Ectodermal cell (in vitro differentiated cells): ENCODE measurements around the gene TFF1.

Source experiments
- H3K27ac ChIP-seq: 2 replicates; pipeline ENCODE4 v1.7.0; 2013; ENCODE audit warnings: mild to moderate bottlenecking, low read depth, low read length; ENCODE audit not compliant: insufficient read depth, poor library complexity, severe bottlenecking
- H3K27me3 ChIP-seq: 2 replicates; pipeline ENCODE4 v1.7.0; 2013; ENCODE audit warnings: mild to moderate bottlenecking, low read length; ENCODE audit not compliant: insufficient read depth, control insufficient read depth, poor library complexity, severe bottlenecking
- H3K36me3 ChIP-seq: one replicate; pipeline ENCODE4 v1.7.0; 2013; ENCODE audit warnings: low read length; ENCODE audit not compliant: control insufficient read depth, insufficient read depth
- H3K4me1 ChIP-seq: one replicate; pipeline ENCODE4 v1.7.0; 2013; ENCODE audit warnings: low read length; ENCODE audit not compliant: control insufficient read depth, insufficient read depth
- H3K4me3 ChIP-seq: 2 replicates; pipeline ENCODE4 v1.7.0; 2013; ENCODE audit warnings: low read depth, low read length, control low read depth; ENCODE audit not compliant: insufficient read depth
- H3K9me3 ChIP-seq: 2 replicates; pipeline ENCODE4 v1.7.0; 2013; ENCODE audit warnings: mild to moderate bottlenecking, low read length, moderate library complexity; ENCODE audit not compliant: control insufficient read depth
- WGBS, 2 experiments: methylation state at CpG; one replicate each; pipeline ENCODE4 v1.1.7; 2013; ENCODE audit warnings: missing lambda C conversion rate in 2 of 2; 5-methylcytosine and 5-hydroxymethylcytosine counted together

The TFF1 gene

GRCh38 chr21:42390696-42391095 lies 24.4 kb upstream of the TFF1 start:
- Histone ChIP-seq H3K4me1 (peaks cover 3% of the 10 kb centered on the region), H3K27me3 (peaks cover 7% of the 10 kb centered on the region), H3K9me3 (no peaks in the 10 kb centered on the region), H3K4me3 (no peak overlapping the region), H3K36me3 (no peaks in the 10 kb centered on the region), H3K27ac (no peak overlapping the region)
- 92% methylated on average over 2 of the region's 2 CpGs for WGBS, 2 experiments

GRCh38 chr21:42390193-42390592 lies 23.9 kb upstream of the TFF1 start:
- Histone ChIP-seq H3K4me3 (no peak overlapping the region), H3K27ac (no peak overlapping the region), H3K36me3 (no peaks in the 10 kb centered on the region), H3K4me1 (peaks cover 3% of the 10 kb centered on the region), H3K27me3 (peaks cover 7% of the 10 kb centered on the region), H3K9me3 (no peaks in the 10 kb centered on the region)
- 85 to 90% methylated on average over 5 of the region's 5 CpGs for WGBS, 2 experiments

DNA sequence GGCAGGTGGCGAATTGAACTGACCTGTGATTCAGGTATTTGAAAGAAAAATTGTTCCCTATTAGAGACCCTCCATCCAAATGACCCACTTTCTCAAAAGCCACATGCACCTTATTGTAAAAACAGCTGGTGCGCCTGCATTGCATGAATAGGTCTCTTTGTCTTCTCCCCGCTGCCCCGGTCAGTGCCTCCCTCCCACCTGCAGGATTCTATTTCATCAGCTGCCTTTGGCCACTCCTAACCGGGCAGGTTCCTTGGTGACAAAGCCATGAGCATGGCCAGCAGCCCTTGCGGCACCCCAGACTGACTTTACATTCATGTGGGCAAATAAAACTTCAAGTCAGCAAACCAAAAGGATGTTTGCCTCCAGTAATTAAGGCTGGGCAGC lies 23.1 kb upstream of the TFF1 start:
- no peak overlapping the region for H3K4me3 ChIP-seq
- H3K36me3 ChIP-seq = no peaks in the 10 kb centered on the region
- H3K27ac ChIP-seq = no peak overlapping the region
- WGBS, 2 experiments = 41 to 47% methylated on average over 6 of the region's 6 CpGs
- peaks cover 7% of the 10 kb centered on the region for H3K27me3 ChIP-seq
- H3K9me3 ChIP-seq = no peaks in the 10 kb centered on the region
- peaks cover 3% of the 10 kb centered on the region for H3K4me1 ChIP-seq

DNA sequence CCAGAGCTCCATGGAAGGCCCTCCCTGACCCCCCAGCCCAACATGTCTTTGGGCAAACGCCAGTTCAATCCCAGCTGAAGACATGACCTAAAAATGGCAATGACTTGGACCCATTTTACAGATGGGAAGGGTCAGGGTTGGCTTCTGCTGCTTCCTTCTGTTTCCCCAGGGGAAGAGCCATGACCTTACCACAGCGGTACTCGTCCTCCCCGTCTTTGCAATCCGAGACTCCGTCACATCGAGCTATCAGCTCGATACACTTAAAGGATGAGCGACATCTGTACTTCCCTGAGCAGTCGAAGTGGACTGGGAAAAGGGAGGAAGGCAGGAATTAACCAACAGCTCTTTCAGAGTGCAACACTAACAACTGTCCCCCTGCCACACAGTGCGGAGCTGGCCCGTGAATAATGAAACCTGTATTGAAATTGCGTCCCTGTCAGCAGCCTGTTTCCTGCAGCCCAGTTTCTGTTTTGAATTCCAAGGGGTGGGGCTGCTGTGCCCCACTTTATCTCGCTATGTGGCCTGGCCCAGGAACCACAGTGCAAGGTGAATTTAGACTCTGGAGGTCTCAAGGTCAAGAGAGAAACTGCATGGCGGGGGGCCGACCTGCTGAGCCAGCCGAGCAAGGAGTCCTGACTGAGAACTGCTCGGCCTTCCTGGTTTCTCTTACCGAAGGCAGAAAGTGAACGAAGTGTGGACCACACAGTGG lies 22.6 kb upstream of the TFF1 start:
- Histone ChIP-seq H3K4me1 (peaks cover 3% of the 10 kb centered on the region), H3K4me3 (no peak overlapping the region), H3K27me3 (peaks cover 7% of the 10 kb centered on the region), H3K9me3 (no peaks in the 10 kb centered on the region), H3K27ac (no peak overlapping the region), H3K36me3 (no peaks in the 10 kb centered on the region)
- 71 to 73% methylated on average over 20 of the region's 20 CpGs for WGBS, 2 experiments

- 96% methylated on average over 6 of the region's 6 CpGs for WGBS, 2 experiments
- Histone ChIP-seq H3K36me3 (no peaks in the 10 kb centered on the region), H3K9me3 (no peaks in the 10 kb centered on the region), H3K27me3 (peaks cover 7% of the 10 kb centered on the region), H3K27ac (no peak overlapping the region), H3K4me3 (no peak overlapping the region), H3K4me1 (peaks cover 3% of the 10 kb centered on the region)
These were observed 21.6 kb upstream of the TFF1 start for GRCh38 chr21:42387843-42388340.

DNA sequence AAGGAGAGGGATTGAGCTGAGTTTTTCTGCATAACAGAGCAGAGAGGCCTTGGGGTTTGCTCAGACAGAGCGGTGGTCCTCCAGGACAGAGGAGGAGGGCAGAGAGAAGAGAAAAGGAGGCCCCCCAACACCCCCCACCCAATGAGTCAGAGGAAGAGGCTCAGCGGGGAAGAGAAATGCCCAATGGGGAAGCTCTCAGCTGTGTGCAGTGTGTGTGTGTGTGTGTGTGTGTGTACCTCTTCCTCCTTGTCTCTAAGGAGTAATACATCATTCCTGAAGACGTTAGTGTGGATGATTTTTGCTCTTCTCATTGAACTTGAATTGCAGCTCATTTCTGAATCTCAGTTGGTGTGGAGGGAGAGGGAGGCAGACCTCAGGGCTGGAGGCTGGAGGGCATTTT lies 20.8 kb upstream of the TFF1 start:
- Histone ChIP-seq H3K27me3 (peaks cover 7% of the 10 kb centered on the region), H3K9me3 (no peaks in the 10 kb centered on the region), H3K4me1 (peaks cover 3% of the 10 kb centered on the region), H3K36me3 (no peaks in the 10 kb centered on the region), H3K4me3 (no peak overlapping the region), H3K27ac (no peak overlapping the region)
- WGBS, 2 experiments = 67 to 78% methylated on average over 3 of the region's 3 CpGs

DNA sequence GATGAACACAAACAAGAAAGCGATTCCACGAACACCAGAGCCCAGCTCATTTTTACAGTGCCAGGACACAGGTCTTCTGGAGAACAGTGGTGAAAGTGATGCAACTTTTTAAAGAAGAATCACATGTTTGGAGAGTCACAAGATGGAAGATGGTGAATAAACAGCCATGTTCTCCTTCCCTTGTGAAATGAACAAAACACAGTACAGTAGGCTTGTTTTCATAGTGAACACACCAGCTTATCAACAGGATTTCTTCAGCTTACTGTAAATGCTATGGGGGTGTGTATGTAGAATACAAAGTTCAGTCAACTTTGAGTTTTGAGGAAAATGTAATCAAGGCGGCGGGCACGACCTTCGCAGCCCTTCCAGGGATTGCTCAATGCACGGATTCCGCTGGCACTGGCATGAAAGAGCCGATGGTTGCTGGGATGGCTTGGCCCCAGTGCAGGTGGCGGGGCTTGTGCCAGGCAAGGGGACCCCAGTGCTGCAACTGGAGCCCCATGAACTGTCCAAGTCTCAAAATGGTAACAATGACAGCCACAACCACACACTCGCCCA lies 19.8 kb upstream of the TFF1 start:
- H3K4me3 ChIP-seq = no peak overlapping the region
- WGBS, 2 experiments = 94 to 96% methylated on average over 11 of the region's 11 CpGs
- no peak overlapping the region for H3K27ac ChIP-seq
- H3K4me1 ChIP-seq = peaks cover 3% of the 10 kb centered on the region
- no peaks in the 10 kb centered on the region for H3K9me3 ChIP-seq
- H3K27me3 ChIP-seq = peaks cover 3% of the 10 kb centered on the region
- H3K36me3 ChIP-seq = no peaks in the 10 kb centered on the region

DNA sequence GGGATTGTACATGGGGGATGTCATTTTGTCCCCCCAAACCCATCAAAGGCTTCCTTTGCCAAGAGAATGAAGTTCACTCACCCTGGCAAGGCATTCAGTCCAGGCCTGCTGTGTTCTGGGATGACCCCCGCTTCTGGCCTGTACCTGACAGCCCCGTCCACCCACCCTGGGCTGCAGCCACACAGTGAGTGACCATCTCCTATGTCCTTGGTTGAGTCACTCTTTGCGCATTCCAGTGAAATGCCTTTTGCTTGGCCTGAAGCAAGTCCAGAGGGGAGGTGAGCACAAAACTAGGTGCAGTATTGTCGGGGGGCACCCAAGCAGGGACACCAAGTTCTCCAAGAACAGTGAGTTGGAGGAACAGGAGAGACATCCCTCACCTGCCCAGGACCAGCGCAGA lies 19.3 kb upstream of the TFF1 start:
- Histone ChIP-seq H3K27me3 (no peaks in the 10 kb centered on the region), H3K27ac (no peak overlapping the region), H3K4me3 (no peak overlapping the region), H3K9me3 (no peaks in the 10 kb centered on the region), H3K36me3 (no peaks in the 10 kb centered on the region), H3K4me1 (peaks cover 3% of the 10 kb centered on the region)
- 93 to 96% methylated on average over 5 of the region's 5 CpGs for WGBS, 2 experiments

GRCh38 chr21:42384989-42385388 lies 18.7 kb upstream of the TFF1 start:
- Histone ChIP-seq H3K4me1 (peaks cover 3% of the 10 kb centered on the region), H3K27me3 (no peaks in the 10 kb centered on the region), H3K9me3 (no peaks in the 10 kb centered on the region), H3K4me3 (no peak overlapping the region), H3K36me3 (no peaks in the 10 kb centered on the region), H3K27ac (no peak overlapping the region)
- 92 to 95% methylated on average over 2 of the region's 2 CpGs for WGBS, 2 experiments

- H3K27me3 ChIP-seq = no peaks in the 10 kb centered on the region
- H3K4me1 ChIP-seq = no peaks in the 10 kb centered on the region
- H3K27ac ChIP-seq = no peak overlapping the region
- no peaks in the 10 kb centered on the region for H3K9me3 ChIP-seq
- H3K4me3 ChIP-seq = no peak overlapping the region
- no peaks in the 10 kb centered on the region for H3K36me3 ChIP-seq
- 89 to 92% methylated on average over 8 of the region's 8 CpGs for WGBS, 2 experiments
These were observed 18.0 kb upstream of the TFF1 start for GRCh38 chr21:42384156-42384945.
